Activated CD4-positive, alpha-beta T cell treated with anti-CD3 and anti-CD28 coated beads, Interleukin-2, Interleukin-4, amounts not matched to agents 100 ng/mL and 50 ng/mL, durations not matched to agents 16 hours and 8 hours (primary cell): ENCODE results near the gene NAIF1.
A peak's percentile ranks its signal among the peaks of the same experiment; 100 is the strongest.
"Not testable (repeated sequence)": the region's sequence is repeated elsewhere in the genome, so short reads cannot be mapped to it uniquely, and the experiment has no call there.

ENCODE experiments used
- DNase-seq: peaks from one replicate; pipeline ENCODE4 v3.0.0-alpha.2; 2020; ENCODE audit warnings: low spot score

NAIF1 gene

DNA sequence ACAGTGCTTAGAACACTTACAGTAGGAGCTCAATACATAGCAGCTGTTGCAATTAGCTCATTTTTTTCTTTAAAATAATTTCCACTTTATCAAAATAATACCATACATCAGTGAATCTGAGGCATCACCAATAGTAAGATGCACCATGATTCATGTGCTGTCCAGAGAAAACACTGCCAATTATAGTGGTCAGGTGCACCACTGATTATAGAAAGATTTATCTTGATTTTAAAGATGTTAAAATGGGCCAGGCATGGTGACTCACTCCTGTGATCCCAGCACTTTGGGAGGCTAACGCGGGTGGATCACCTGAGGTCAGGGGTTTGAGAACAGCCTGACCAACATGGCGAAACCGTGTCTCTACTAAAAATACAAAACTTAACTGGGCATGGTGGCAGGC lies 39.4 kb downstream of the NAIF1 start:
- DNase-seq = no peak

DNA sequence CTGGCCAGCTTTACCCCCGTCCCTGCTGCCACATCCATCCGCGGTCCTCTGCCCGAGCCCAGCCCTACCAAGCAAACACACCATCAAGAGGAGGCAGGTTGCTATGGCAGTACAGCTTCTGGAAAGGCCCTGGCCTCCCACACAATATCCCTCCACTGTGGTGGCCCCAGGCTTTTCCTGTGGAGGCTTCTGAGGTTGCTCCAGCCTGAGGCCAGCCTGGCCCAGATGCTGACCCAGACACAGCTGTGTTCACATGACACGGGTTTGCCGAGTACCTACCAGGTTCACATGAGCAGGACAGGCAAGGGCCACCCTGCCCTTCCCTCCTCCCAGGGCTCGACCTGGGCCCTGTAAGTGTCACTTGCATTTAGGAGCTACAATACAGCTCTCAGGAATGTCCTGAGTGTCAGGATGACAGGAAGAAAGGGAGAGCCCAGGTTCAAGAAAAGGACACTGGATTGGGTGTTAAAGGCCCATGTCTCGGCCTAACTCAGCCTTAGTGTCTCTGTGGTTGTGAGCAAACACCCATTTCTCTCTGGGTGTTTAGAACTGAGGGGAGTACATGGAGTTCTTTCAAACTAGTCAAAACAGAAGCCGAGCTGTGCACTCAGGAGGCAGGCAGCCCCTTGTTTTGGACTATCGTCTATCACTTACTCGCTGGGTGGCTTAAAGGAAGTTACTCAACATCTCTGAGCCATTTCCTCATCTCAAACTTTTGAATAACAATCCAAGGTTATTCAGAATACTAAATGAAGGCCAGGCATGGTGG lies 40.2 kb downstream of the NAIF1 start:
- peak; percentile 87 for DNase-seq

DNA sequence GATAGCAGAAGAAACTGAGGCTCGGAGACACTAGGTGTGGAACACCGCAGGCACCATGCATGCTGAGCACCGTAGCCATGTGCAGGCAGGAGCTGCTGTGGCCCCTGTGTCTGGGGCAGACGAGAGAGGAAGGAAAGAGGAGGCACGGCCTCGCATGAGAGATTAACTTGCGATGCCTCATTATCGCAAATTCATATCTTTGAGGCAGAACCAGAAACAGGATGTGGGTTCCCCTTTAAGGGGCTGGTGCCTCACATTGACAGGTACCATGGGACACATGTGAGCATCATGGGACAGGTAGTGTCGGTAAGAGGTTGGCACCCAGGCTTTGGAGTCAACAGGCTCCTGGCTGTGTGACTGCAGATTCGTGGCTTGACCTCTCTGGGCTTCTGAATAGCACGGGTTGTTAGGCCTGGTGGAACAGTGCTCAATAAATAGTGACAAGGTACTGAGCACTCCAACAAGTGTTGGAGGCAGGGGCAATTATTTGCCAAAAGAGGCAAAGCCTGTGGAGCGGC lies 40.8 kb downstream of the NAIF1 start:
- DNase-seq = peak; percentile 90

DNA sequence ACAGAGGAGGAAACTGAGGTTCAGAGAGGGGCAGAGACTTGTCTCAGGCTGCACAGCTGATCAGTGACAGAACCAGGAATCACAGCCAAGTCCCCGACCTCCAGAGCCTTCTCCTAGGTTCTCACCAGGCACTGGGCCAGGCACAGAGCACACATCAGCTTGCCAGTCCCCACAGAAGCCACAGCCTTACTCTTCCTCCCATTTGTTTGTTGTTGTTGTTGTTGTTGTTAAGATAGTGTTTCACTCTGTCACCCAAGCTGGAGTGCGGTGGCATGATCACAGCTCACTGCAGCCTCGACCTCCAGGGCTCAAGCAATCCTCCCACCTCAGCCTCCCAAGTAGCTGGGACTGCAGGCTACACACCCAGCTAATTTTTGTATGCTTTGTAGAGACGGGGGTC lies 41.4 kb downstream of the NAIF1 start:
- no peak for DNase-seq

DNA sequence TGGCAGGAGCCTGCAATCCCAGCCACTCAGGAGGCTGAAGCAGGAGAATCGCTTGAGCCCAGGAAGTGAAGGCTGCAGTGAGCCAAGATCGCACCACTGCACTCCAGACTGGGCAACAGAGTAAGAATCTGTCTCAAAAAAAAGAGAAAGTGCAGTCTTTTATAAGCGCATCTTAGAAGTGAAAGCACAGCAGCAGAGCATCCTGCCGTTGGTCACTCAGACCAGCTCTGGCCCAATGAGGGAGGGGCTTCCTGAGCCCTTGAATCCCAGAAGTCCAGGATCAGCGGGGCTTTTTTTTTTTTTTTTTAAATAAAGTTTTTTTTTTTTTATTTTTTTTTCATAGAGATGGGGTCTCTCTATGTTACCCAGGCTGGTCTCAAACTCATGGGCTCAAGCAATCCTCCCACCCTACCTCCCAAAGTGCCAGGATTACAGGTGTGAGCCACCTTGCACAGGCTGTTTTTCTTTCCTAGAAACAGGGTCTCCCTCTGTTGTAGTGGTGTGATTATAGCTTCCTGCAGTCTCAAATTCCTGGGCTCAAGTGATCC lies 42.3 kb downstream of the NAIF1 start:
- DNase-seq = no peak

DNA sequence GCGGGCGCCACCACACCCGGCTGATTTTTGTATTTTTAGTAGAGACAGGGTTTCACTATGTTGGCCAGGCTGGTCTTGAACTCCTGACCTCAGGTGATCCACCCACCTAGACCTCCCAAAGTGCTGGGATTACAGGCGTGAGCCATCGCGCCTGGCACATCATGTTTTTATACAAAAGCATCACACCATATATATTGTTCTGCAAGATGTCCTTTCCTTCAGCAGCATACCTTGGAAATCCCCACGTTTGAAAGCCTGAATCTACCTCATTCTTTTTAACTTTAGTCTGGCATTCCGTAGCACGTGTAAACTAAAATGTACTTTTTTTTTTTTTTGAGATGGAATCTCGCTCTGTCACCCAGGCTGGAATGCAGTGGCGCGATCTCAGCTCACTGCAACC lies 43.4 kb downstream of the NAIF1 start:
- DNase-seq = not testable (repeated sequence)

DNA sequence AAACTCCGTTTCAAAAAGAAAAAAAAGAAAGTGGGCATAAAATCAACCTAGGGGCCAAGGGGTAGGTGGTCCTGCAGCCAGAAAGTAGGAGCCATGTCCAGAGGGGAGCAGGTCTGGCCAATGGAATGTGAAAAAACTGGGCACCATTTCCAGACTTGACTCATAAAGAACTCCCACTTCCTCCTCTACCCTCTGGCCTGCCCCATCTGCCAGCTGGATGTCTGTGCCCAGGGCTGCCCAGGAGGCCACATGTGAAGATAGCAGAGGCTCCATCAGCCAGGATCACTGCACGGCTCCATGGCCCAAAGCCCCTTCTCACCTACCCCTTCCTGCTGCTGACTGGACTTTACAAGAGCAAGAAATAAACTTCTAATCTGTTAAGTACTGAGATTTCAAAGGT lies 44.2 kb downstream of the NAIF1 start:
- DNase-seq = no peak

DNA sequence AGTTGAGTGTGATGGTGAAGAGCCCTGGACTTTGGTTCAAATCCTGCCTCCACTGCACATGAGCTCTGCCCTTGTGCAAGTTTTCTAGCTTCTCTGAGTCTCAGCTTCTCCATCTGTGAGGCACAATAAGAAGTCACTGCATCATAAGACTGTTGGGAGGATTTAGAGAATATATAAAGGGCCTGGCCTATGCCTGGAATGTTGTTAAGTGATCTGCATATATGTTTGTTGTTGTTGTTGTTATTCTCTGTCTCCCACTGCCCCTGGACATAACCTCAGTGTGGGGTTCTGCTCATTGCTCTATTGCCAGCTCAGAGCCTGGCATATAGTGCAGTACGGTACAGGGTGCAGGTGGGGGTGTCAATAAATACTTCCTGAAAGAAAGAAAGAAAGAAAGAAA lies 46.0 kb downstream of the NAIF1 start:
- DNase-seq = no peak

DNA sequence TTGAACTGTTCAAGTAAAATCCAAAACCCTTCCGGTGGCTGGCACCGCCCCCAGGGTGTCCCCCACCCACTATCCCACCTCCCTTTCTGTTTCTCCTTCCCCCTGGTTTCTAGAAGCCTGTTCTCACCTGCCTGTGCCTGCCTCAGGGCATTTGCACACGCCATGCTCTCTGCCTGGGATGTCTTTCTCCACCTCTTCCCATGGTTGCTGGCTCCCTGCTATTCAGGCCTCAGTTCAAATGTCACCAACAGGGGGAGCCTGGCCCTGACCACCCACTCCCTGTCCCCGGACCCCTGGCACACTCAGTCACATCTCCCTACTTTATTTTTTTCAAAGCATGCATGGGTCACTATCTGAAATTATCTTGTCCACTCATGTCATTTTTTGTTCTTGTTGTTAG lies 46.4 kb downstream of the NAIF1 start:
- DNase-seq = no peak

DNA sequence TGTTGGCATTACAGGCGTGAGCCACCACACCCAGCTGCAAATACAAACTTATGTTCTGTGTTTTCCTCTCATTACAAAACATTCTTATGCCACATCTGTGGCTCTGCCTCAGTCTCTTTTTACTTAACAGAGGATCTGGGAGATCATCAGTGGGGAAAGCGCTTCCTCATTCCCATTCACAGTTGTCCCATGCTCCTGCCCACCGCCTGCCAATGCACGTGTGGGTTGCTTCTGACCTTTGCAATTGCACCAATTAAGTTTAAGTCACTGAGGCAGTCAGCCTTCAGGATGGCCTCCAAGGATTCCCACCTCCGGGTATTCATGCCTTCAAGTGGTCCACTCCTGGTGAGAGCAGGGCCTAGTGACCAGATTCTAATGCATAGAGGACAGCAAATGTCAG lies 51.4 kb downstream of the NAIF1 start:
- no peak for DNase-seq
